CD4-positive, alpha-beta T cell treated with Interleukin-6 at 100 ng/mL for 8 hours (primary cell): ENCODE data around the gene SLC35G6.
"Not testable (repeated sequence)": the region's sequence is repeated elsewhere in the genome, so short reads cannot be mapped to it uniquely, and the experiment has no call there.

Experiments
- DNase-seq: peaks from one replicate; pipeline ENCODE4 v3.0.0-alpha.2; 2020; ENCODE audit warnings: mixed read lengths, low spot score

SLC35G6 gene

DNA sequence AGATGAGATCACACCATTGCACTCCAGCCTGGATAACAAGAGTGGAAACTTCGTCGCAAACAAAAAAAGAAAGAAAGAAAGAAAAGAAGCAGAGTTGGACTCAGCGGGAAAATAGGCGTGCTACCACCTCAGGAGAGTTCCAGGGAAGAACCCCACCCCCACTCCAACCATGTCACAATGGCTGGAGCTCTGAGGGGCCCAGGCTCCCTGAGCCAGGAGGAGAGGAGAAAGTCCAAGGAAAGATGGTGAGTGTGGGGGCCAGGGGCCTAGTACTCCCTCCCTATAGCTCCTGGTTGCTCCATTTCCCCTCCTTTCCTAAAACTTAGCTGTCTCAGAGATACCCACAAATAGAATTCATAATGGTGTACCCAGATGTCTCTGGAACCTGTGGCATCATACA, at the start of gene SLC35G6:
Gene SLC35G6, plus strand, starts transcription at position 172 of the 400 bp plus-strand sequence. Its CDS starts 71 bp downstream, at position 243.
- not testable (repeated sequence) for DNase-seq

DNA sequence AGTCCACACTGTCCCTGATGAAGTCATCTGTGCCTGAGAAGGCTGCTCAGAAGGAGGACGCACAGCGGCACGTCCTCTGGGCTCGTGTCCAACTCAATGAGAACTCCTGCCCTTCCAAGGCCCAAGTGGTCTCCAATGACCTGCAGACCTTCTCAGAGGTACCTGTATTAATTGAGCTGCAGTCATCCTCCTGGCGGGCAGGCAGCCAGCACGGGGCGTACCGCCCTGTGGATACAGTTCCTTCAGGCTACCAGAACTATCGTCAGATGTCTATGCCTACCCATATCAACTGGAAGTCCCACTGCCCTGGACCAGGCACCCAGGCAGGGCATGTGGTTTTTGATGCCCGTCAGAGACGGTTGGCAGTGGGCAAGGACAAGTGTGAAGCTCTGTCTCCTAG, 49.0 kb upstream of the SLC35G6 start:
- DNase-seq: no peak

DNA sequence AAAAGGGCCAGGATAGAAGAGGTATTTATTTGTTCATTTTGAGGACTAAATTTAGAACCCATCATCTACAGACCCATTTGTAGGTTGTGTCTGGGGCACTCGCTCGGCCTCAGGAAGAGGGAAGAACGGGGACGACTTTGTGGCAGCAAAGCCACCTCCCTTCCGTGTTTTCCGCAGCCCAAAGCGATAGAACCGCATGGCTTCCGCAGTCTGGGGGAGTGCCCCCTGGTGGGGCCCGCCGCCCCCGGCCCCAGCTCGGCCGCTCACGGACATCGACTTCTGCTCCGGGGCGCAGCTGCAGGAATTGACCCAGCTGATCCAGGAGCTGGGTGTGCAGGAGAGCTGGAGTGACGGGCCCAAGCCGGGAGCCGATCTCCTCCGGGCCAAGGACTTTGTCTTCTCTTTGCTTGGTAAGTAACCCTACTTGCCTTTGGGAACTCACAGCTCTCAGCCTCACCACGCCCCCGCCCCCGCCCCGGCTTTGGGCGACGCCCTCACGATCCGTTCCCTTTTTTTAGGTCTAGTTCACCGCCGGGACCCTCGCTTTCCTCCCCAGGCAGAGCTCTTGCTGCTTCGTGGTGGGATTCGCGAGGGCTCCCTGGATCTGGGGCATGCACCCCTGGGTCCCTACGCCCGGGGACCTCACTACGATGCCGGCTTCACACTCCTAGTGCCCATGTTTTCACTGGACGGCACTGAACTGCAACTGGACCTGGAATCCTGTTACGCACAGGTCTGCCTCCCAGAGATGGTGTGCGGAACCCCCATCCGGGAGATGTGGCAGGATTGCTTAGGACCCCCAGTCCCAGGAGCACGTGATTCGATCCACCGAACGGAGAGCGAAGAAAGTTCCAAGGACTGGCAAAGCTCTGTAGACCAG, 45.3 kb upstream of the SLC35G6 start:
- DNase-seq: peak; percentile 50

DNA sequence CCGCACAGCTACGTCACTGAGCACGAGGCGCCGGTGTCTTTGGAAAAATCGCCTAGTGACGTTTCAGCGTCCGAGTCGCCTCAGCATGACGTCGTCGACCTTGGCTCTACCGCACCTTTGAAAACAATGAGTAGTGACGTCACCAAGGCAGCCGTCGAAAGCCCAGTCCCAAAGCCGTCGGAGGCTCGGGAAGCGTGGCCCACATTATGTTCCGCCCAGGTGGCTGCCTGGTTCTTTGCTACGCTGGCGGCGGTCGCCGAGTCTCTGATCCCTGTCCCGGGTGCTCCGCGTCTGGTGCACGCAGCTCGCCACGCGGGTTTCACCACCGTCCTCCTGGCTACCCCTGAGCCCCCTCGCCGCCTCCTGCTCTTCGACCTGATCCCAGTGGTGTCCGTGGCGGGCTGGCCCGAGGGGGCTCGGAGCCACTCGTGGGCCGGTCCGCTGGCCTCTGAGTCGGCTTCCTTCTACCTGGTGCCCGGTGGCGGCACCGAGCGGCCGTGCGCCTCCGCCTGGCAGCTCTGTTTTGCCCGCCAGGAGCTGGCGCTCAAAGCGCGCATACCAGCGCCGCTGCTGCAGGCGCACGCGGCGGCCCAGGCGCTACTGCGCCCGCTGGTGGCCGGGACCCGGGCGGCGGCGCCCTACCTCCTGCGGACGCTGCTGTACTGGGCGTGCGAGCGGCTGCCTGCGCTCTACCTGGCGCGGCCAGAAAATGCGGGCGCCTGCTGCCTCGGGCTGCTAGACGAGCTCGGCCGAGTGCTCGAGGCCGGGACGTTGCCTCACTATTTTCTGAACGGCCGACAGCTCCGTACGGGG, 44.5 kb upstream of the SLC35G6 start:
- DNase-seq: peak; percentile 79

DNA sequence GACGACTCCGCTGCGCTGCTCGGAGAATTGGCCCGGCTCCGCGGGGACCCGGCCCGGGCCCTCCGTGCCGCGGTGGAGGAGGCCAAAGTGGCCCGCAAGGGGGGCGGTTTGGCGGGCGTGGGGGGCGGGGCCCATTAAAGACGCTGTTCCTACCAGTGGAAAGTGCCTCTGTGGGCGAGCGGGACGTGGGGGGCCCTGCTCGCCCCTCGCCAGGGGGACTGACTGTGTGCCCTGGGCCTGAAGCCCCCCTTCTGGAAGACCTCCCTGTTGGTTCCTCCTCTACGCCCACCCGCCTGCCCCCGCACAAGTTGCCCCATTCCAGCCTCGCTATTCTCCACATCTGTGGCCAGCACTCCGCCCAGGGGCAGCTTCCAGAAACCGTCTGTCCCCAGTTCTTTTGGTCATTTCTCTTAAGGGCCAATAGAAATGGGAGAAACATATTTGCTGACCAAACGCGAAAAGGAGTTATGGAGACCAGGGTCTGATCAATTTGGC, 43.8 kb upstream of the SLC35G6 start:
- DNase-seq: no peak

DNA sequence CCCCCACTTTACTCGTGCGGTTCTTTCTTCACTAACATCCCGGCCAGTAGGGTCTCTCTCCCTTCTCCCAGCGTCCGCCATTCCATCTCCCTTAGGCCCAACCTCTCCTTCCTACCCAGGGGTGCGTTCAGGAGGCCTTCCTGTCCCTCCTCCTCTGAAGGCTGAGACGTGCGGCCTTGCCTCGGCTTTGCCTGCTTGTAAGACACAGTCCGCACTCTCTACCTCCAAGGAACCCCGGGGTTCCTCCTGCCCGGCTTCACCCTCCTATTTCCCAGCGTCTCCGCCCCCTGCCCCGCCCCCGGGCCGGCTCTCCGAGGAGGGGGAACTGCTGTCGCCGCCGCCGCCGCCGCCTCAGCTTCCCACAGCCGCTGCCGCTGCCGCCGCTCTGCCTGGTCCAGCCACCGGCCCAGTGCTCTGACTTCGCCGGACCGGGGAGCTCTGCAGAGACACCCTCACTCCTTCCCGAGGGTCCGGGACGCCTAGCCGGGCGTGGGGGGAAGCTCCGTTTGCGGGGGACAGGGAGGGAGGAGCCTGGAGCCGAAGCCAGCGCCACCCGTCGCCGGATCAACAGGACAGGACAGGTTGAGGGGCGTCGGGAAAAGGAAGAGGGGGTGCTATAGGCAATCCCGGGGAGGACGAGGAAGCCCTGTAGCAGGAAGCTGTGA, 43.2 kb upstream of the SLC35G6 start:
- DNase-seq: peak; percentile 54

DNA sequence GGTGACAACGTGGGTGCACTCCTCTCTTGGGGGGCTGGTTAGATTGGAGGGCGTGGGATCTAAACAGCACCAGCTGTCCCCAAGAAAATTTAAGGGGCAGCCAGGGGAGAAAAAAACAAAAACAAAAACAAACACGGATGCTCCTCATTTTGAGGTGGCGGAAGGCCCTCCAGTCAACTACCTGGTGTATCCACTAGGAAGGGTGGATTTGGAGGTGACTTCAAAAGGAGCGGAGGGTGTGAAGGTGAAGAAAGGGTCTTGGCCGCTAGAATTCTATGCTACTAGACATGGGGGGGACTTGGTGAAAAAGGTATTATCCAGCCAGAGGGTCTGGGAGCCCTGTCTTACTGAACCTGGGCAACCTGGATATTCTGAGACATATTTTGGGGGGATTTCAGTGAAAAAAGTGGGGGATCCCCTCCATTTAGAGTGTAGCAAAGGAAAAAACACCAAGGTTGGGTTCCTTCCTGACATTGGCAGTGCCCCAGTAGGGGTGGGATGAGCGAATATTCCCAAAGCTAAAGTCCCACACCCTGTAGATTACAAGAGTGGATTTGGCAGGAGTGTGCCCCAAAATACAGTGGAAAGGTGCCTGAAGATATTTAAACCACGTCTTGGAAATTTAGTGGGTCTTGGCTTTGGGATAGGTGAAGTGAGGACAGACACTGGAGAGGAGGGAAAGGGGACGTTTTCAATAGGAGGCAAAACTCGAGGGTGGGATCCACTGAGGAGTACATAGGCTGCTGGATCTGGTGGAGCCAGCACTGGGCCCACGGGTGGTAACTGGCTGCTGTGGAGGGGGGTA, 42.4 kb upstream of the SLC35G6 start:
- no peak for DNase-seq

DNA sequence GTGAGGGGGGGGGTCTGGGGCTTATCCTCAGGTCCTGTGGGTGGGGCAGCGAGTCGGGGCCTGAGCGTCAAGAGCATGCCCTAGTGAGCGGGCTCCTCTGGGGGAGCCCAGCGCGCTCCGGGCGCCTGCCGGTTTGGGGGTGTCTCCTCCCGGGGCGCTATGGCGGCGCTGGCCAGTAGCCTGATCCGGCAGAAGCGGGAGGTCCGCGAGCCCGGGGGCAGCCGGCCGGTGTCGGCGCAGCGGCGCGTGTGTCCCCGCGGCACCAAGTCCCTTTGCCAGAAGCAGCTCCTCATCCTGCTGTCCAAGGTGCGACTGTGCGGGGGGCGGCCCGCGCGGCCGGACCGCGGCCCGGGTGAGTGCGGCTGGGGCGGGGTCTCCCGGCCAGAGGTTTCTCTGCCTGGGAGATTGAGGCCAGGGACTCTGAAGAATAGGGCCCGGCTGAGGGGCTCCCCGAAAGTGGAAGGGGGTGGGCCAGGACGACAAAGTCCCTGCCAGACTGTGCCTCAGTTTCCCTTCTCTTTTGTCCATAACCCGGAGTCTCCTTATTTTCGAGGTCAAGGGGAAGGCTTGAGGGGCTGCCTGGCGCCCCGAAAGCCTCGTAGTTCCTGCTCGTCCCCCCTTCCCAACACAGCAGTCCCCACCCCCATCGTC, 41.7 kb upstream of the SLC35G6 start, which contains the start of gene FGF11:
Gene FGF11, plus strand, starts transcription at position 51 of the 651 bp plus-strand sequence. Its CDS starts 109 bp downstream, at position 160.
- no peak for DNase-seq

DNA sequence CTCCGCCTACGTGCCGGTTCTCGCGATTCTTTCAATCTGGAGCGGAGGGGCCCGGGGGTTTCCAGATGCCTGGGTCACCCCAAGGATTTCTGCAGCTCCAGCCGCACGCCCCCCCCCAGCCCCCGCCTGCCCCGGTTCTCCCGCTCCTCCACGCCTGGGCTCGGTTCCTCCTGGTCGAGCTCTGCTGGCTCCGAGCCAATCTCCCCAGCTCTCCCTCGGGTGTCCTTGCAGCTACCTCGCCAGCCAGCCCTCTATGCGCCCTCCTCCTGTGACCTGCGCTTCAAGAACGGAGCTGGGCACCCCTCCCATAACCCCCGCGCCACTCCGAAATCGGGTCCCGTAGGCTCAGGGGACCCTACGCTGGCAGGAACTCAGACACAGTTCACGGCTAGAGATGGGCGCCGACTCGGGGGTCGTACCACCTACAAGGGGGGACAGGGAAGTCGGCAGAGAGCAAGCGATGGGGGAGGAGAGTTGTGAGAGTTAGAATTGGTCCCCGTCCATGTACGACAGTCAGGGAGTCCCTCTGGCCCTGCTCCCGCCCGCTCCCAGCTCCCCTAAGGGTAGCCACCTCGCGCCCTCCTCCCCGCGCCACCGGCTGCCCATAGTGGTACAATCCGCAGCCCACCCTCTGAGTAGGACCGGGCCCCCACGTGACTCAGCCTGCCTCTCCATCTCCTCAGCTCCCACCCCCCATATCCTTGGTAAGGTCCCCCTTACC, 41.0 kb upstream of the SLC35G6 start:
- no peak for DNase-seq

DNA sequence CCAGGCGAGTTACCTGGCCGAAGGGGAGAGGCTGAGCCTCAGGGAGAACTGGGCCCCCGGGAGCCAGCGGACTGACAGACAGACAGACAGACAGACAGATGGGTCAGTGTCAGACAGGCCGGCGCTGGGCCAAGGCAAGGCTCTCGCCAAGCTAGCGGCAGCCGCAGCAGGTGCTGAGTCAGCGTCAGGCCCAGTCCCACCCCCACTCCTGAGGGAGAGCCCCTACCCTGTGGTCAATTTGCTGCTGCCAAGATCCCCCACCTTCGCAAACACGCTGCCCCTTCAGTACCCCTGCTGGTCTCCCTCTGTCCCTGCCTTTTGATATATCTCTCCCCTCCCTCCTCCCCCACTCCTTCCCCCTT, 40.4 kb upstream of the SLC35G6 start:
- no peak for DNase-seq

DNA sequence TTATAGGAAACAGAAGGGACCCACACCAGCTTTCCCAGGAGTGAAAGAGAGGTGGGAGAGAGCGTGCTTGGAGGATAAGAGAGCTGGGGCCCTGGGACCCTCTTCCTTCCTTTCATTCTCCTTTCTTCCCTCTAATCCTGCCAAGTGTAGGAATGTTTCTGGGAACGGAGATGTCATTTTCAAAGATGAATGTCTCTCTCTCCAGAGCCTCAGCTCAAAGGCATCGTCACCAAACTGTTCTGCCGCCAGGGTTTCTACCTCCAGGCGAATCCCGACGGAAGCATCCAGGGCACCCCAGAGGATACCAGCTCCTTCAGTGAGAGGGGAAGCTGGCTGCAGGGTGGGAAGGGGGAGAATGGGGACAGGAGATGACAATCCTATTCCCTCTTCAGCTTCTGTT, 40.0 kb upstream of the SLC35G6 start:
- no peak for DNase-seq

DNA sequence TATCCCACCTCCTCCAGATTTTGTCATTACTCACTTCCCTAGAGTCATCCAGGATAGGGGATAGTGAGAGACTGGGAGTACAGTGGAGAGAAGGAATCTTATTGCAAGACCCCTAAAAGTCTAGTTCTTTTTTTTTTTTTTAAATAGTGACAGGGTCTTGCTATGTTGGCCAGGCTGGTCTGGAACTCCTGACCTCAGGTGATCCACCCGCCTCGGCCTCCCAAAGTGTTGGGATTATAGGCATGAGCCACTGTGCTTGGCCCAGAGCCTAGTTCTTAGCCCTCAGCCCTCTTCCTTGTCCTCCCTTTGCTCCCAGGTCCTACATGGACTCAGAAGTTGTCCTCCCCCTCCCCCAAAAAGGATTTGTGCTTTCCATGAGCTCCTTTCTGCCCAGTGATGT, 39.1 kb upstream of the SLC35G6 start:
- no peak for DNase-seq

DNA sequence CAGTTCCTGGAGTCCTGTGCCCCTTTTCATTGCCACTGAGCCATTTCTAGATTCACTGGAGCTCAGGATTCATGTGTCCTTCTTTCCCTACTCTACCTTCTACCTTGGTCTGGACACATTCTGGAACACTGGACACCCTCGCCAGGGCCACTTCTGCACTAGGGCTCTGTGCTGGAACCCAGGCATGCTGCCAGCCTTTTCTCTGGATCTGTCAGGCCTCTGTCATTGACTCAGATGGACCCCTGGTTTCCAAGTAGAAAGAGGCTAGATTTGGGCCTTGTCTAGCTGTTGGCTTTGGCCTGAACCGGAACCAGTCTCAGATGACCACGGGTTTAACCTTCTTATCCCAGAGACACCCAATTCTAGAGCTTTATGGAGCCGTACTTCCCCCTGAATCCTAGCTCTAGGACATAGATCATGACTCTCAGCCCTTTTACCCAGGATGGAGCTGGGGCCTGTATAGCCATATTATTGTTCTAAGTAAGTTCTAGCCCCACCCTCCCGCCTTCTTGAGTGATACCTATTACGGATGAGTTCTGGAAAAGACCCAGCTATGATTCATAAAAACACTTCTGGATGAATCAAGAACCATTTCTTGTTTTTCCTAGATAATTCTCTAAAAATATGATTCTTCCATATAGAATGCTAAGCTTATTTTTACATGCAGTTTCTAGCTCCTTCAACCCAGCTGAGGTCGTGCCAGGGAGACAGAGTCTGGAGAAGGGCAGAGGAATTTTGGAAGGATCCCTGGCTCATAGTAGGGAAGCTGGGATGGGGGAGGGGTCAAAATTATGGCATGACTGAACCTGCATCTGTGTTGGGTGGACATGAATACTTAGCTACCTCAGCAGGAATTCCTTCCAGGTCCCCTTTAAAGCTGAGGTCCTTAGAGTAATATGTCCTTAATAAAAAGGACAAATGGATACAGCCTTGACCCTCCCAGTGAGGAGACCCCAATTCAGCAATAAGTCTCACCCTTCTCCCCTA, 37.5 kb upstream of the SLC35G6 start:
- no peak for DNase-seq

DNA sequence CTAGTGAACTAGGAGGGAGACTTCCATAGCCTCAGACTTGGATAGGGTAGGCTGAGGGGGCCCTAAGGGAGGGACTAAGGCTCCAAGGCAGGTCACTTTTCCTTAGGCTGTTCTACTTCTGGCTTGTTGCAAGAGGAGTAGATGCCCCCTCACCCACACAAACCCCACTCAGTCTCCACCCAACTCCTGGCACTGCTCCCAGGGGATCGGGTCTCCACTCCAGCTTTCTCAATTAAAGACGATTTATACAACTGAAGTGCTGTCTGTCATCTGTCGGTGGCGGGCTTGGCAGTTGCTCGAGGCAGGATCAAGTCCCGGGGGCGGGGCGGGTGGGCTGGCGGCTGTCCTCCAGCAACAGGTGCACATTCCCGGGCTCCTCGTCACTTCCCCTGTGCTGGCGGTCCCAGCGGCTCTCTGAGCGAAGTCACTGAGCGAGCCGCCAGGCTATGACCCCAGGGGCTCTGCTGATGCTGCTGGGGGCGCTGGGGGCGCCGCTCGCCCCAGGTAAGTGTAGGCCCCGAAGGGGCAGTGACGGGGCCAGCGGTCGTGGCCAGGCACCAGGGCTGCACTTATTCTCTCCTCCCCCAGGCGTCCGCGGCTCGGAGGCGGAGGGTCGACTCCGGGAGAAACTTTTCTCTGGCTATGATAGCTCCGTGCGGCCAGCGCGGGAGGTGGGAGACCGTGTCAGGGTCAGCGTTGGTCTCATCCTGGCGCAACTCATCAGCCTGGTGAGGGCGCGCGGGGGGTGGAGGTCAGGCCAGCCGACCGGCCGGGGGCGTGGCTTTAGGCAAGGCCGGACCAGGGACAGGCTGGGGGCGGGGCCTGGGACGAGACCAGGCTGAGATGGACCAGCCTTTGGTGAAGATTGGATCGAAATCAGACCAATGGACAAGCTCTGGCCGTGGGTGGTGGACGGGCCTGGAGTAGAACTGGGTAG, 36.3 kb upstream of the SLC35G6 start, which contains the start of gene CHRNB1:
Gene CHRNB1, plus strand, starts transcription at position 380 of the 937 bp plus-strand sequence. Its CDS starts 67 bp downstream, at position 447.
- DNase-seq: no peak

DNA sequence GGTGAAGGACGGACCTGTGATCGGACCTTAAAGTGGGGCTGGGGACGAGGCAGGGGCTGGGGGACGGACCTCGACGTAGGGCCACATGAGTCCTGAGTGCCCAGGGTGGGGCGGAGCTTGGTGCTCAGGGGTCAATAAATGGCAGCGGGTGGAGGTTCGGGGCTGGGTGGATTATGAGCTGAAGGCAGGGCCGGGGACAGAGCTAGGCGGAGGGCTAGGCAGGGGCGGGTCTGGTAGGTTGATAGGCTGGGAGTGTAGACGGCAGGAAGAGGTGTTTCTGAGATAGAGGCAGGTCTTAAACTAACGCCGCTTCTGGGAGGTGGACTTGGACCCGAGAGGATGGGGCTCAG, 35.7 kb upstream of the SLC35G6 start:
- DNase-seq: peak; percentile 40

DNA sequence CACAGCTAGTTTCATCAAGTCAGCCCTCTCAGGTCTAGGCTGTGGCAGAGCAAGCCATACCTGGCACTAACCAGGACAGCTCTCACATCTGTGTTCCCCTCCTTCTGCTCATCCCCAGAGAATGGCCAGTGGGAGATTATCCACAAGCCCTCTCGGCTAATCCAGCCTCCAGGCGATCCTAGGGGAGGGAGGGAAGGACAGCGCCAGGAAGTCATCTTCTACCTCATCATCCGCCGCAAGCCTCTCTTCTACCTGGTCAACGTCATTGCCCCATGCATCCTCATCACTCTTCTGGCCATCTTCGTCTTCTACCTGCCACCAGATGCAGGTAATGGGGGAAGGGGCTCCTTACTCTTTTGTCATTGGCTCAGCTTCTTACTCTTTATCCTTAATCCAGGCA, 32.8 kb upstream of the SLC35G6 start:
- DNase-seq: no peak

DNA sequence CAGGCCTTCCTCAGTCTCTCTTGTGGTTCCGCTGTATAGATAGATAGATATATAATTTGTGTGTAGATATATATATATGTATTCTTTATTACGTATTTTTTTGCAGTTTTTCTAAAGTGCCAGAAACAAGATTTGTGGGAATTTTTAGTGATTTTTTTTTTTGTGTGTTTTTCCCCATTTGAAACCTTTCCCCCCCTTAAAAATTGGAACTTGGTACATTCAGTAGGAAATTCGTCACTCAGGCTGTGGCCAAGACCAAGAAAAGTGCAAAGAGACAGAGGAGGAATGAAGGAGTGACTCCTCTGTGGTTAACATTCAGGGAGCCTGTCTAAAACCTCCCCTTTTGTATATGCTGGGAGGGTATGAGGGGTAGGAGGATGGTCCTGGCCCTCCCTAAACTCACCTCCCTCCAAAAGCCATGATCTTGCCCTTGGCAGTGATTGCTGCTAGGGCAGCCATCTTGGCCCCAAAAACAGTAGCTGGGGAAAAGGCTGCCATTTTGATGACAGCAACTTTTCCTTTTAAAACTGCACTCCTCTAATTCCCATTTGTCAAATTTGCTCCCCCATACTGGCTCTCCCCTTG, 21.2 kb upstream of the SLC35G6 start:
- no peak for DNase-seq
